GM21526 (cell line): ENCODE data around the gene PLEKHA6.

Source experiments
- ATAC-seq: cut with Tn5 transposase; IDR thresholded peaks from one replicate; pipeline ENCODE4 v1.9.1; 2021; ENCODE audit warnings: moderate library complexity; ENCODE audit not compliant: unreplicated experiment, low FRiP score

PLEKHA6 gene

GRCh38 chr1:204198348-204199340 lies 161.1 kb downstream of the PLEKHA6 start:
- no peak for ATAC-seq

- ATAC-seq, result no peak
These were observed 162.7 kb downstream of the PLEKHA6 start for GRCh38 chr1:204197068-204197467.

- ATAC-seq, result no peak
These were observed 163.5 kb downstream of the PLEKHA6 start, which contains the start of gene KISS1 for GRCh38 chr1:204196068-204196795. KISS1 (minus strand) TSS chr1:204196491; CDS start chr1:204192876, 3,615 bp downstream.

GRCh38 chr1:204194771-204195170 lies 165.0 kb downstream of the PLEKHA6 start:
- ATAC-seq, result no peak

GRCh38 chr1:204194080-204194479 lies 165.6 kb downstream of the PLEKHA6 start:
- ATAC-seq, result no peak

- no peak for ATAC-seq
These were observed 167.0 kb downstream of the PLEKHA6 start for GRCh38 chr1:204192589-204193352.

- no peak for ATAC-seq
These were observed 167.7 kb downstream of the PLEKHA6 start for GRCh38 chr1:204192046-204192445.

- no peak for ATAC-seq
These were observed 168.3 kb downstream of the PLEKHA6 start for GRCh38 chr1:204191456-204191855.

GRCh38 chr1:204190212-204191211 lies 169.2 kb downstream of the PLEKHA6 start:
- no peak for ATAC-seq

GRCh38 chr1:204188959-204189639 lies 170.6 kb downstream of the PLEKHA6 start:
- ATAC-seq, result no peak

- no peak for ATAC-seq
These were observed 173.1 kb downstream of the PLEKHA6 start for GRCh38 chr1:204186597-204186996.

- no peak for ATAC-seq
These were observed 178.6 kb downstream of the PLEKHA6 start for GRCh38 chr1:204181116-204181515.

GRCh38 chr1:204180133-204180532 lies 179.6 kb downstream of the PLEKHA6 start:
- no peak for ATAC-seq

- ATAC-seq, result no peak
These were observed 181.0 kb downstream of the PLEKHA6 start for GRCh38 chr1:204178487-204179281.

- no peak for ATAC-seq
These were observed 182.6 kb downstream of the PLEKHA6 start for GRCh38 chr1:204177133-204177532.

GRCh38 chr1:204176049-204176448 lies 183.7 kb downstream of the PLEKHA6 start:
- no peak for ATAC-seq

- no peak for ATAC-seq
These were observed 184.8 kb downstream of the PLEKHA6 start for GRCh38 chr1:204174958-204175357.

GRCh38 chr1:204172404-204173029 lies 187.2 kb downstream of the PLEKHA6 start:
- no peak for ATAC-seq
